CD4-positive, alpha-beta T cell (primary cell): Measurements from ENCODE around the gene MAMDC2. TPM values are rescaled to one million over a fixed set of nuclear protein-coding genes. Genes with fewer than 3 reads are reported as not detected.
"Not testable (repeated sequence)": the region's sequence is repeated elsewhere in the genome, so short reads cannot be mapped to it uniquely, and the experiment has no call there.

Experiments used
- ATAC-seq: fragments of 200-7000 bp; cut with Tn5 transposase; one replicate; pipeline ENCODE4 v1.10.0; 2022; ENCODE audit warnings: mild to moderate bottlenecking; ENCODE audit not compliant: poor library complexity
- CTCF ChIA-PET: fragments of 350-600 bp; sonication (Branson Sonifier 250); formaldehyde crosslinking; loops from one replicate; lab custom pipeline; 2021; ENCODE audit warnings: antibody characterized with exemption, inconsistent platforms; lab: Charles Lee
- POLR2A ChIA-PET: fragments of 350-600 bp; sonication (Branson Sonifier 250); formaldehyde crosslinking; loops from one replicate; lab custom pipeline; 2021; ENCODE audit warnings: antibody characterized with exemption, inconsistent platforms; lab: Charles Lee
- DNase-seq, 14 experiments: peaks; one replicate each; pipeline ENCODE4 v3.0.0-alpha.2; 2013 to 2020; ENCODE audit warnings: mixed read lengths in 2 of 14
- H3K27ac ChIP-seq, 2 donors: one replicate each; pipeline versions ENCODE4 v1.5.1 to v1.7.0; 2013; ENCODE audit warnings: low read length in 2 of 2, low read depth in 1 of 2, mild to moderate bottlenecking in 1 of 2
- H3K27me3 ChIP-seq, 2 experiments: 1 replicate in 1 of 2; 2 replicates in 1 of 2; pipeline versions ENCODE4 v1.6.1 to v1.7.0; 2013; ENCODE audit warnings: low read length in 2 of 2, control low read depth in 1 of 2, mild to moderate bottlenecking in 1 of 2, moderate library complexity in 1 of 2; ENCODE audit not compliant: insufficient read depth in 2 of 2, control insufficient read depth in 1 of 2
- H3K36me3 ChIP-seq: one replicate; pipeline ENCODE4 v1.6.1; 2013; ENCODE audit warnings: low read length, control low read depth; ENCODE audit not compliant: insufficient read depth
- H3K4me1 ChIP-seq: one replicate; pipeline ENCODE4 v1.6.1; 2013; ENCODE audit warnings: low read length, control low read depth; ENCODE audit not compliant: insufficient read depth
- H3K4me3 ChIP-seq: one replicate; pipeline ENCODE4 v1.5.1; 2013; ENCODE audit warnings: mild to moderate bottlenecking, low read length, moderate library complexity
- H3K9me3 ChIP-seq, 2 experiments: 1 replicate in 1 of 2; 2 replicates in 1 of 2; pipeline versions ENCODE4 v1.6.1 to v1.7.0; 2013; ENCODE audit warnings: low read length in 2 of 2, mild to moderate bottlenecking in 2 of 2, control low read depth in 1 of 2, moderate library complexity in 1 of 2; ENCODE audit not compliant: control insufficient read depth in 1 of 2, insufficient read depth in 1 of 2
- H3K27ac Mint-ChIP-seq: one replicate; pipeline ENCODE4 v1.8.0; 2020; ENCODE audit warnings: mixed read lengths
- H3K27me3 Mint-ChIP-seq: one replicate; pipeline ENCODE4 v1.8.0; 2021; ENCODE audit warnings: mixed read lengths
- H3K36me3 Mint-ChIP-seq: one replicate; pipeline ENCODE4 v1.8.0; 2021; ENCODE audit warnings: low read depth, mixed read lengths
- H3K4me1 Mint-ChIP-seq: one replicate; pipeline ENCODE4 v1.8.0; 2021; ENCODE audit warnings: low read depth, mixed read lengths
- H3K4me3 Mint-ChIP-seq: one replicate; pipeline ENCODE4 v1.8.0; 2020; ENCODE audit warnings: mild to moderate bottlenecking, mixed read lengths
- H3K9me3 Mint-ChIP-seq: one replicate; pipeline ENCODE4 v1.8.0; 2020; ENCODE audit warnings: mixed read lengths
- intact Hi-C, 2 experiments: fragments of 100-400 bp; cut with DNase I in 1 of 2; cut with micrococcal nuclease in 1 of 2; formaldehyde crosslinking; loops; one replicate each; pipeline versions ENCODE4 v1.15.1 to v1.9.0; 2023 to 2025; cut with DNase I, micrococcal nuclease
- total RNA-seq, 174 experiments: library from RNA in 2 of 174; stranded (reverse) in 2 of 174; gene quantifications; one replicate each; pipeline ENCODE4 v1.2.3 and lab custom pipeline; 2021 to 2026
- TF ChIP-seq, protein P1 (sequence below): fragments of 200-600 bp; IDR thresholded peaks from one replicate; pipeline ENCODE4 v1.8.0; 2022; ENCODE audit warnings: antibody characterized with exemption, mild to moderate bottlenecking

MAMDC2 gene
- total RNA-seq, 2 experiments from 2014 or later: 0.08 TPM; not detected in 1

GRCh38 chr9:70197216-70198044 is 153.8 kb downstream of the MAMDC2 start:
- H3K27me3 ChIP-seq: peaks cover 0 to under 1% of the 10 kb centered on the region in 2 experiments
- no peaks in the 10 kb centered on the region for H3K36me3 Mint-ChIP-seq
- no peaks in the 10 kb centered on the region for H3K9me3 ChIP-seq
- TF ChIP-seq, protein P1, sequence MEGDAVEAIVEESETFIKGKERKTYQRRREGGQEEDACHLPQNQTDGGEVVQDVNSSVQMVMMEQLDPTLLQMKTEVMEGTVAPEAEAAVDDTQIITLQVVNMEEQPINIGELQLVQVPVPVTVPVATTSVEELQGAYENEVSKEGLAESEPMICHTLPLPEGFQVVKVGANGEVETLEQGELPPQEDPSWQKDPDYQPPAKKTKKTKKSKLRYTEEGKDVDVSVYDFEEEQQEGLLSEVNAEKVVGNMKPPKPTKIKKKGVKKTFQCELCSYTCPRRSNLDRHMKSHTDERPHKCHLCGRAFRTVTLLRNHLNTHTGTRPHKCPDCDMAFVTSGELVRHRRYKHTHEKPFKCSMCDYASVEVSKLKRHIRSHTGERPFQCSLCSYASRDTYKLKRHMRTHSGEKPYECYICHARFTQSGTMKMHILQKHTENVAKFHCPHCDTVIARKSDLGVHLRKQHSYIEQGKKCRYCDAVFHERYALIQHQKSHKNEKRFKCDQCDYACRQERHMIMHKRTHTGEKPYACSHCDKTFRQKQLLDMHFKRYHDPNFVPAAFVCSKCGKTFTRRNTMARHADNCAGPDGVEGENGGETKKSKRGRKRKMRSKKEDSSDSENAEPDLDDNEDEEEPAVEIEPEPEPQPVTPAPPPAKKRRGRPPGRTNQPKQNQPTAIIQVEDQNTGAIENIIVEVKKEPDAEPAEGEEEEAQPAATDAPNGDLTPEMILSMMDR: no peak
- no peaks in the 10 kb centered on the region for H3K36me3 ChIP-seq
- no peak for ATAC-seq
- H3K4me3 ChIP-seq: no peak overlapping the region
- no peaks in the 10 kb centered on the region for H3K4me1 ChIP-seq
- H3K9me3 Mint-ChIP-seq: peaks cover 10% of the 10 kb centered on the region
- H3K27ac Mint-ChIP-seq: no peak overlapping the region
- intact Hi-C loops: no loop called here
- H3K4me1 Mint-ChIP-seq: no peaks in the 10 kb centered on the region
- DNase-seq: no peak
- CTCF ChIA-PET: no interaction called here
- no peak overlapping the region for H3K27ac ChIP-seq
- H3K4me3 Mint-ChIP-seq: no peak overlapping the region
- POLR2A ChIA-PET: no interaction called here
- H3K27me3 Mint-ChIP-seq: peaks cover 4% of the 10 kb centered on the region

DNA sequence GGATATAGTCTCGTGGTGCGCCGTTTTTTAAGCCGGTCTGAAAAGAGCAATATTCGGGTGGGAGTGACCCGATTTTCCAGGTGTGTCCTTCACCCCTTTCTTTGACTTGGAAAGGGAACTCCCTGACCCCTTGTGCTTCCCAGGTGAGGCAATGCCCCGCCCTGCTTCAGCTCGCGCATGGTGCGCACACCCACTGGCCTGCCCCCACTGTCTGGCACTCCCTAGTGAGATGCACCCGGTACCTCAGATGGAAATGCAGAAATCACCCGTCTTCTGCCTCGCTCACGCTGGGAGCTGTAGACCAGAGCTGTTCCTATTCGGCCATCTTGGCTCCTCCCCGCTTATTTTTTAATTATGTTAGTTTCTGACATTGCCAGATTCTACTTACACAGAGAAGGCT is 161.1 kb downstream of the MAMDC2 start:
- H3K36me3 ChIP-seq, H3K4me3 ChIP-seq, H3K27me3 Mint-ChIP-seq, ATAC-seq, H3K9me3 ChIP-seq, H3K4me1 Mint-ChIP-seq, H3K27ac ChIP-seq, POLR2A ChIA-PET, H3K36me3 Mint-ChIP-seq, DNase-seq, CTCF ChIA-PET, H3K27me3 ChIP-seq, H3K4me3 Mint-ChIP-seq, H3K4me1 ChIP-seq, intact Hi-C loops, H3K27ac Mint-ChIP-seq, H3K9me3 Mint-ChIP-seq: not testable (repeated sequence)

DNA sequence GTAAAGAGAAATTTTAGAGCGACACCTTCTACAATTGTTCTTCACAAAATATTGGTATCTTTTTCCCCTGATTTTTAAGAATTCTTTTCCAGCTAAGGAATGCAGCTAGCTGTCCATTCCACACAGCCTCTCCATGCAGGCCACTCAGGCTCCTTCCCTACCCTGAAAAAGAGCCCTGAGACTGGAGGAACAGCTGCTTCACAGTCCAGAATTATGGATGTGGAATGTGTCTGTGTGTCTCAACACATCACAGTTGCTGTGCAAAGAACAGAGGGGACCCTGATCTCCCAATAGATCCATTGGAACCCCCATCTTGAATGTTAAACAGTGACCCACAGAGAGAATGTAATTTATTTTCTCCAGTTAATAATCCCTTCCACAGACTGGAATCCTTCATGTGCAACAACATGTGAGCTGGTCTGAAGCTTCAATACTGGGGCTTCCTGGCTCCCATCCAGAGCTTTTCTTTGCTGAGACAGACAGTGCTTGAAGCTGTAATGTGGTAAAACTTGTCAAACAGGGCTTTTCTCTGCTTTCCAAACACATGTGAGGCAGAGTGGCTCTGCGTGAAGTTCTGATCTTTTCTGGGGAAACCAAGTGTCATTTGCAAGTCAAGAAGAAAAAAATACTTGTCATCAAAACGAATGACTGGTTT is 161.8 kb downstream of the MAMDC2 start:
- TF ChIP-seq, protein P1: no peak
- Mint-ChIP-seq H3K27me3 (no peaks in the 10 kb centered on the region), H3K9me3 (peaks cover 4% of the 10 kb centered on the region), H3K4me1 (no peaks in the 10 kb centered on the region), H3K27ac (no peak overlapping the region), H3K36me3 (peaks cover 9% of the 10 kb centered on the region), H3K4me3 (no peak overlapping the region)
- Histone ChIP-seq H3K4me1 (no peaks in the 10 kb centered on the region), H3K36me3 (no peaks in the 10 kb centered on the region), H3K4me3 (no peak overlapping the region), H3K27ac (no peak overlapping the region), H3K9me3 (peaks cover 5 to 9% of the 10 kb centered on the region in 2 experiments), H3K27me3 (no peaks in the 10 kb centered on the region)
- intact Hi-C loops: no loop called here
- ATAC-seq (no peak), DNase-seq (no peak)
- CTCF ChIA-PET: no interaction called here
- POLR2A ChIA-PET: interaction anchor here (0.6 kb wide), 1 partner anchor 217 kb away, joined by 3 read pairs; no protein-coding TSS in a partner anchor
